Activated naive CD8-positive, alpha-beta T cell treated with anti-CD3 and anti-CD28 coated beads, Interleukin-2, amount 10 ng/mL, durations not matched to agents 7 days and 5 days (primary cell): Measurements from ENCODE around the gene FBXO41. TPM values are rescaled to one million over a fixed set of nuclear protein-coding genes. Genes with fewer than 3 reads are reported as not detected.

Experiments used
- total RNA-seq, 2 experiments: library from RNA; stranded (reverse); gene quantifications; one replicate each; pipeline ENCODE4 v1.2.3, GENCODE V29; 2021

Gene FBXO41
- total RNA-seq, 2 experiments from 2014 or later, result 33.6 to 35.7 TPM

Other genes with a start within 250 kb of the FBXO41 start
- 10 to 100 TPM; 11.9 to 13.3 TPM for gene SFXN5, start 212.8 kb downstream of the FBXO41 start, total RNA-seq
- 1 to 10 TPM; 4.8 to 4.9 TPM for gene RAB11FIP5, start 171.5 kb downstream of the FBXO41 start, total RNA-seq
- gene NOTO, start 81.9 kb downstream of the FBXO41 start, total RNA-seq, result not detected
- gene SMYD5, start 70.2 kb downstream of the FBXO41 start, total RNA-seq, result 10 to 100 TPM; 18.2 to 26.9 TPM
- 10 to 100 TPM; 11.6 to 12.5 TPM for gene PRADC1, start 51.2 kb downstream of the FBXO41 start, total RNA-seq
- gene CCT7, start 50.2 kb downstream of the FBXO41 start, total RNA-seq, result 100 to 1,000 TPM; 243 to 271 TPM
- not detected for gene EGR4, start 9.1 kb upstream of the FBXO41 start, total RNA-seq
- 10 to 100 TPM; 20.1 to 22.4 TPM for gene ALMS1, start 101.4 kb upstream of the FBXO41 start, total RNA-seq